A549 (cell line): ENCODE measurements around the gene C15orf39. TPM values are rescaled to one million over a fixed set of nuclear protein-coding genes. Genes with fewer than 3 reads are reported as not detected.

Source experiments
- ATAC-seq, 2 experiments: fragments of 200-7000 bp in 1 of 2; fragments of >200 bp in 1 of 2; cut with Nextera tagmentation in 1 of 2; cut with Tn5 transposase in 1 of 2; 3 replicates each; pipeline versions ENCODE4 v1.8.0 to v1.9.1; 2018 to 2020; ENCODE audit warnings: mild to moderate bottlenecking in 1 of 2, moderate library complexity in 1 of 2
- CTCF ChIA-PET: fragments of 300-600 bp; sonication (Branson Sonifier 250); formaldehyde crosslinking; extraction: SDS; loops from one replicate; lab custom pipeline; 2021; ENCODE audit warnings: antibody characterized with exemption, inconsistent platforms; lab: Yijun Ruan, JAX
- POLR2A ChIA-PET: fragments of 350-600 bp; formaldehyde crosslinking; extraction: SDS; loops from one replicate; lab custom pipeline; 2021; ENCODE audit warnings: antibody characterized with exemption, inconsistent platforms; lab: Yijun Ruan, JAX
- DNase-seq, 2 experiments: peaks; one replicate each; pipeline versions ENCODE4 v3.0.0 to v3.0.0-alpha.2; 2011 to 2016; ENCODE audit warnings: low read depth in 1 of 2, low spot score in 1 of 2
- FAIRE-seq: peaks from 2 replicates; lab custom pipeline; 2011; peaks lifted over from hg19 to GRCh38; lab: Jason Lieb, UNC
- H3K27ac ChIP-seq, 2 experiments: fragments of >200 bp; sonication (Bioruptor Twin); formaldehyde crosslinking; 3 replicates each; pipeline ENCODE4 v1.5.1; 2016 to 2017
- H3K4me1 ChIP-seq: fragments of >200 bp; sonication (Bioruptor Twin); formaldehyde crosslinking; 3 replicates; pipeline ENCODE4 v1.6.1; 2016
- H3K4me2 ChIP-seq: fragments of >200 bp; sonication (Bioruptor Twin); formaldehyde crosslinking; 3 replicates; pipeline ENCODE4 v1.6.1; 2016
- H3K4me3 ChIP-seq: fragments of >200 bp; sonication (Bioruptor Twin); formaldehyde crosslinking; 3 replicates; pipeline ENCODE4 v1.5.1; 2016
- H3K9me3 ChIP-seq: fragments of >200 bp; sonication (Bioruptor Twin); formaldehyde crosslinking; 3 replicates; pipeline ENCODE4 v1.6.1; 2016
- ATOH8 ChIP-seq: fragments of 250-450 bp; sonication (Bioruptor Pico); IDR thresholded peaks from 2 replicates; pipeline ENCODE4 v1.5.0; 2020; ENCODE audit warnings: low read depth, mild to moderate bottlenecking, moderate library complexity
- CBX2 ChIP-seq: fragments of 200-600 bp; sonication (generic); IDR thresholded peaks from 2 replicates; pipeline ENCODE4 v1.6.1; 2016; ENCODE audit warnings: low read depth, mild to moderate bottlenecking, borderline replicate concordance
- CBX8 ChIP-seq: fragments of 200-600 bp; sonication (generic); IDR thresholded peaks from 2 replicates; pipeline ENCODE4 v1.6.1; 2016
- CEBPB ChIP-seq, 2 experiments: fragments of >200 bp in 1 of 2; sonication (Bioruptor Twin) in 1 of 2; formaldehyde crosslinking in 1 of 2; IDR thresholded peaks; 2 replicates each; pipeline ENCODE4 v1.6.1; 2012 to 2016
- CHD2 ChIP-seq: fragments of 150-350 bp; IDR thresholded peaks from 2 replicates; pipeline ENCODE4 v1.6.1; 2014; ENCODE audit warnings: low read length; ENCODE audit not compliant: partially characterized antibody
- CHD4 ChIP-seq: fragments of 200-600 bp; sonication (generic); IDR thresholded peaks from 2 replicates; pipeline ENCODE4 v1.6.1; 2016; ENCODE audit warnings: antibody characterized with exemption, mild to moderate bottlenecking, borderline replicate concordance
- ELK1 ChIP-seq: fragments of 150-350 bp; IDR thresholded peaks from 2 replicates; pipeline ENCODE4 v1.6.1; 2014; ENCODE audit warnings: low read depth, mild to moderate bottlenecking, low read length
- FOSB ChIP-seq: fragments of 250-450 bp; sonication (Bioruptor Pico); IDR thresholded peaks from 2 replicates; pipeline ENCODE4 v1.5.0; 2020; ENCODE audit warnings: mild to moderate bottlenecking, moderate library complexity
- FOSL2 ChIP-seq, 2 experiments: fragments of 450-650 bp in 1 of 2; fragments of >200 bp in 1 of 2; sonication (Bioruptor Twin) in 1 of 2; formaldehyde crosslinking; IDR thresholded peaks; 2 replicates each; pipeline versions ENCODE4 v1.5.0 to v1.6.1; 2016 to 2020; ENCODE audit warnings: mild to moderate bottlenecking in 1 of 2, moderate library complexity in 1 of 2
- HMGXB4 ChIP-seq: fragments of 250-450 bp; sonication (Bioruptor Pico); IDR thresholded peaks from 2 replicates; pipeline ENCODE4 v1.5.0; 2021; ENCODE audit warnings: mild to moderate bottlenecking, moderate library complexity, borderline replicate concordance
- HOXB13 ChIP-seq: fragments of 250-450 bp; sonication (Bioruptor Pico); IDR thresholded peaks from 2 replicates; pipeline ENCODE4 v1.5.0; 2020; ENCODE audit warnings: low read depth, mild to moderate bottlenecking, moderate library complexity
- HOXB5 ChIP-seq: fragments of 250-450 bp; sonication (Bioruptor Pico); IDR thresholded peaks from 2 replicates; pipeline ENCODE4 v1.5.0; 2020; ENCODE audit warnings: mild to moderate bottlenecking, moderate library complexity
- JUN ChIP-seq, 2 experiments: fragments of >200 bp; sonication (Bioruptor Twin); formaldehyde crosslinking; IDR thresholded peaks; 2 replicates in 1 of 2; 3 replicates in 1 of 2; pipeline ENCODE4 v1.6.1; 2016 to 2017
- JUNB ChIP-seq: fragments of >200 bp; sonication (Bioruptor Twin); formaldehyde crosslinking; IDR thresholded peaks from 2 replicates; pipeline ENCODE4 v1.6.1; 2016
- KDM1A ChIP-seq: fragments of 200-600 bp; sonication (generic); IDR thresholded peaks from 2 replicates; pipeline ENCODE4 v1.6.1; 2016; ENCODE audit warnings: low read depth, mild to moderate bottlenecking
- MAZ ChIP-seq: fragments of 150-350 bp; IDR thresholded peaks from 2 replicates; pipeline ENCODE4 v1.6.1; 2014; ENCODE audit warnings: antibody characterized with exemption, low read depth, low read length, borderline replicate concordance
- MYC ChIP-seq: IDR thresholded peaks from 2 replicates; pipeline ENCODE4 v1.6.1; 2012; ENCODE audit warnings: mild to moderate bottlenecking, inconsistent platforms, low read length, improper control_type of control experiment, borderline replicate concordance
- NFE2L2 ChIP-seq: fragments of 150-350 bp; conservative IDR thresholded peaks from 2 replicates; pipeline ENCODE4 v1.6.1; 2014; ENCODE audit warnings: low read length
- PBX3 ChIP-seq: IDR thresholded peaks from 2 replicates; pipeline ENCODE4 v1.6.1; 2012
- POLR2A ChIP-seq: IDR thresholded peaks from 2 replicates; pipeline ENCODE4 v1.6.1; 2012; ENCODE audit warnings: mild to moderate bottlenecking, low read length
- POLR2AphosphoS2 ChIP-seq: conservative IDR thresholded peaks from 2 replicates; pipeline ENCODE4 v1.6.1; 2012; ENCODE audit warnings: low read length, improper control_type of control experiment, inconsistent platforms
- RAD21 ChIP-seq, 2 experiments: fragments of >200 bp in 1 of 2; sonication (Bioruptor Twin) in 1 of 2; formaldehyde crosslinking in 1 of 2; IDR thresholded peaks in 1 of 2; conservative IDR thresholded peaks in 1 of 2; 2 replicates in 1 of 2; 3 replicates in 1 of 2; pipeline ENCODE4 v1.6.1; 2012 to 2018; ENCODE audit warnings: inconsistent platforms in 1 of 2
- RCOR1 ChIP-seq: fragments of 150-350 bp; IDR thresholded peaks from 2 replicates; pipeline ENCODE4 v1.6.1; 2014; ENCODE audit warnings: antibody characterized with exemption, low read length, low read depth
- REST ChIP-seq: fragments of 200-600 bp; sonication (generic); IDR thresholded peaks from 2 replicates; pipeline ENCODE4 v1.6.1; 2016; ENCODE audit warnings: antibody characterized with exemption, mild to moderate bottlenecking, moderate library complexity
- RFX5 ChIP-seq: fragments of 450-650 bp; IDR thresholded peaks from 2 replicates; pipeline ENCODE4 v1.7.1; 2014; ENCODE audit warnings: antibody characterized with exemption, mild to moderate bottlenecking, moderate library complexity
- RNF2 ChIP-seq: fragments of 200-600 bp; sonication (generic); IDR thresholded peaks from 2 replicates; pipeline ENCODE4 v1.6.1; 2016; ENCODE audit warnings: low read depth, mild to moderate bottlenecking, antibody characterized with exemption, moderate library complexity, borderline replicate concordance
- SREBF2 ChIP-seq: fragments of 450-650 bp; IDR thresholded peaks from 2 replicates; pipeline ENCODE4 v1.6.1; 2014; ENCODE audit warnings: mild to moderate bottlenecking, moderate library complexity
- TFCP2L1 ChIP-seq: fragments of 250-450 bp; sonication (Bioruptor Pico); IDR thresholded peaks from 2 replicates; pipeline ENCODE4 v1.5.0; 2021; ENCODE audit warnings: mild to moderate bottlenecking
- ZNF302 ChIP-seq: fragments of 250-450 bp; sonication (Bioruptor Pico); IDR thresholded peaks from 2 replicates; pipeline ENCODE4 v1.9.0; 2021; ENCODE audit warnings: inconsistent platforms, mild to moderate bottlenecking, moderate library complexity
- WGBS: methylation state at CpG from one replicate; pipeline ENCODE4 v1.1.6; 2017; ENCODE audit errors: missing lambda C conversion rate; 5-methylcytosine and 5-hydroxymethylcytosine counted together
- polyA plus RNA-seq, 4 experiments: library from polyadenylated mRNA; depleted of rRNA in 3 of 4; stranded (reverse); fragments of >200 nt; fragmentation: RNase III in 1 of 4; extraction: RNeasy Plus Mini Kit Qiagen cat#74134 plus additional on column Dnase treatment in 1 of 4; gene quantifications; 2 replicates in 3 of 4; 3 replicates in 1 of 4; pipeline ENCODE4 v1.2.3, GENCODE V29; 2011 to 2017

The C15orf39 gene
- polyA plus RNA-seq, 2 of the 4 experiments (the other 2 are of a cell fraction), result 5.7 to 16.7 TPM

GRCh38 chr15:75232252-75232813 lies 30.7 kb downstream of the C15orf39 start:
- ChIA-PET POLR2A (no interaction called here), CTCF (interaction anchor here (1.7 kb wide), 1 partner anchor 24 kb away, joined by 3 read pairs; no protein-coding TSS in a partner anchor)
- H3K9me3 ChIP-seq, result no peaks in the 10 kb centered on the region
- 76% methylated on average over 12 of the region's 12 CpGs for WGBS
- H3K4me3 ChIP-seq, result no peak overlapping the region
- ATAC-seq, result no peak
- DNase-seq, result no peak
- FAIRE-seq, result no peak
- no peak for TF ChIP-seq POLR2AphosphoS2
- TF ChIP-seq KDM1A, result no peak
- no peak for TF ChIP-seq CHD4
- no peak for TF ChIP-seq ZNF302 (CRISPR knock-in tag)
- no peak for TF ChIP-seq HMGXB4 (CRISPR knock-in tag)
- no peak for TF ChIP-seq CBX2
- no peak for TF ChIP-seq JUNB
- no peak for TF ChIP-seq JUN (IDR thresholded peaks at IDR 0.05)
- TF ChIP-seq FOSL2 (IDR thresholded peaks at IDR 0.05), result no peak
- TF ChIP-seq FOSL2 (CRISPR knock-in tag; IDR thresholded peaks at IDR 0.05), result no peak
- TF ChIP-seq REST, result no peak
- TF ChIP-seq NFE2L2, result no peak
- no peak for TF ChIP-seq CEBPB (IDR thresholded peaks at IDR 0.05)
- no peak for TF ChIP-seq POLR2A
- TF ChIP-seq SREBF2, result no peak
- no peak overlapping the region for H3K4me2 ChIP-seq
- 0 out of 3 replicates have a peak, but pooled peaks cover 4% of the 10 kb centered on the region for H3K4me1 ChIP-seq
- H3K27ac ChIP-seq, result no peak overlapping the region

GRCh38 chr15:75232826-75233503 lies 31.3 kb downstream of the C15orf39 start:
- POLR2A ChIA-PET, result no interaction called here

More at GRCh38 chr15:75232826-75233503, 31.3 kb downstream of the C15orf39 start:
- Histone ChIP-seq H3K4me3 (no peak overlapping the region), H3K9me3 (no peaks in the 10 kb centered on the region), H3K4me2 (no peak overlapping the region), H3K4me1 (0 out of 3 replicates have a peak, but pooled peaks cover 4% of the 10 kb centered on the region), H3K27ac (no peak overlapping the region)
- ATAC-seq, result no peak
- no peak for DNase-seq
- CTCF ChIA-PET, result interaction anchor here (1.0 to 1.4 kb wide), 3 partner anchors 8 to 203 kb away, joined by 3 to 5 read pairs (median 4); no protein-coding TSS in a partner anchor
- TF ChIP-seq HOXB13 (CRISPR knock-in tag) (no peak), MYC (no peak), TFCP2L1 (CRISPR knock-in tag) (no peak), RAD21 (conservative IDR thresholded peaks at IDR 0.05 in 1 of 2, IDR thresholded peaks at IDR 0.05 in 1 of 2) (no peak), PBX3 (no peak), FOSB (CRISPR knock-in tag) (no peak), RNF2 (no peak), ELK1 (no peak), CBX8 (no peak), ATOH8 (CRISPR knock-in tag) (no peak), HOXB5 (CRISPR knock-in tag) (no peak), RCOR1 (no peak), RFX5 (no peak), CHD2 (no peak), MAZ (no peak)
- WGBS, result 48% methylated on average over 17 of the region's 17 CpGs
- no peak for FAIRE-seq
